Measurements from ENCODE around the gene CORO7.

CORO7 gene

DNA sequence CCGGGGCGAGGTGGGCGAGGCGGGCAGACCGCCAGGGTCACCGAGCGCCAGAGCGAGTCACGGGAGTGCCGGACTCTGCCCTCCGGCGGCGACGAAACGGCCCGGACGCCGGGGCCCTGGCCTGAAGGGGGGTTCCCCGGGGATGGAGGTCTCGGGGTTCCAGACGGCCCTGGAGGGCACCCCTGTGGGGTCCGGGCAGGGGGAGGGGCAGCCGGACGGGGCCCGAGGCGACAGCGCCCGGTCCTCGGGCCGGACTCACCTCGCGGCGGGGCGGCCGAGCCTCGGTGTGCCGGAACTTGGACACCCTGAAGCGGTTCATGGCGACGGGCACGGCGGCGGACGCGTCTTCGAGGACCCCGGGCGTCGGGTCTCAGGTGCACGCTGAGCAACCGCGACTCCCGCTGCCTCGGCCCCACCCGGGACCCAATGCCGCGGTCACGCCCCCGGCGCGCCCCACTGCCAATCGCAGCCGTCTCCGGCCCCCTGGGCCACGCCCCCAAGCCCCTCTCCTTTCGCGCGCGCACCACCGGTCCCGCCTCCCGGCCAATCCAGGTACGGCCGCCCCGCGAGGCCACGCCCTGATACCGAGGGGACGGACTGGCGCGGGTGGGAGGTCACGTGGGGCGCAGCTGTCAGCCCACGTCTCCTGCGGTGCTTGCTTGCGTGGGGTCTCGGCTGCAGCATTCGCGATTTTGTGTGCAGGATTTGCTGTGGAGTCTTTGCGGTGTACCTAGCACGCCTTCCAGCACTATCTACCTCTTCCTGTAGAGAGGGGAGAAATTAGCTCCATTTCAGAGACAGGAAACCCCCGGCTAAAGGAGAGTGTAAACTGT lies at the start of gene CORO7:
TSS of gene CORO7 (minus strand) at position 397 of the 833 bp plus-strand sequence. CDS start at position 319, 78 bp downstream.
- DNase-seq = peak; percentile 83 to 90

DNA sequence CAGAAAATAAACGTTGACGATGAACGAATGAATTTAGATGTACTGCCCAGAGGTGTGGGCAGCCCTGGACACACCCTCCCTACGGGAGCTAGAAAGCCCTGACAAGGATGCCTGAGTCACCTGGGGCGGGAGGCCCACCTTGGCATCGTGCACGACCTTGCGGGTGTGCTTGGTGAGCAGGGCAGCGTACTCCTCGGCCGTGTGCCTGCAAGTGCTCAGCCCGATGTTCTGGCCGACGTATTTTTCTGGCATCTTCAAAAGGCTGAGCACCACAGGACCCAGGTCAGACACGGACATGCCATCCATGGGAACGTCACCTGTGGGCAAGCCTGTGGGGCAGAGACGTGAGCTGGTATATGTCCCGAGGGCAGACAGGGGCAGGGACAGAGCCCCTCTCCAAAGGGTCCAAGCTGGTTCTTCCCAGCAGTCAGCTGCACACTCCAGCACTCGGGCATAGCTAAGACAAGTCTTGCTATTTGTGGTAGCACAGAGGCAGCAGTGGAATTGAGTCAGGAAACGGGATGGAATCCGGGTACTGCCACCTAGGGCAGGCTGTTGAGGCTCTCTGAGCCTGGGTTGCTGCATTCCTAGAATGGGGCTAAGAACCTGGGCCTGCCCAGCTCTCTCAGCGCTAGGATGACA lies 47.2 kb upstream of the CORO7 start:
- DNase-seq = no peak

DNA sequence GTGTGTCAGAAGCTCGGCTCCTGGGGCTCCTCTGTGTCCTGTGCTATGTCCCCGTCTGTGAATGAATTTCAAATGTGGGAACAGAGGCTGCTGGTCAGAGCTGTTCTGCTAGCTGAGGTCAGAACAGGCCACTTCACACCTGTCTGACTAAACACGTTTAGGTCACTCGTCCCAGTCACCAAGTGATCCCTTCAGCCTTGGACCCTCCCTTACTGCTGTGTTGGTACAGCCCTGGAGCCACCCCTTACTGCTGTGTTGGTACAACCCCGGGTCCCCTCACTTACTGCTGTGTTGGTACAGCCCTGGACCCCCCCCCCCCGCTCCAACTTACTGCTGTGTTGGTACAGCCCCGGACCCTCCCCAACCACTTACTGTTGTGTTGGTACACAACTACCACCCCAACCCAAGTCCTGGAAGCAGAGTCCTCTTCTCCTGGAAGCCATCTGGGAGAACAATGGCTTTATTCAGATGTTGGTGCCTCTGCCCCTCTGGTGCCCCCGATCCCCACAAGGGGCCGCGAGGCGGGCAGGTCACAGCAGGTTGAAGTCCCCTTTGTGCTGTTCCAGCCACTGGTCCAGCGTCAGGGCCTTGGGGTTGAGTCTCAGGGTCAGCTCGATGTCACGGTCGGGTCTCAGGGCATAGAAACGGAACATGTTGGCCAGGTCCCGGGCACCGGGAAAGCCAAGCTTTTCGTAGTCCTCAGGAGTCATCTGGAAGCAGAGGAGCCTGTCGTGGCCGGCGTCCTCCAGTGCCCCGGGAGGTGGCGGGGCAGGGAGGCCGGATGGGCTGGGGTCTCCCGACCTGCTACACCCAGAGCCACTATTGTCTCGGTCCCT lies 45.1 kb upstream of the CORO7 start:
- no peak for DNase-seq

DNA sequence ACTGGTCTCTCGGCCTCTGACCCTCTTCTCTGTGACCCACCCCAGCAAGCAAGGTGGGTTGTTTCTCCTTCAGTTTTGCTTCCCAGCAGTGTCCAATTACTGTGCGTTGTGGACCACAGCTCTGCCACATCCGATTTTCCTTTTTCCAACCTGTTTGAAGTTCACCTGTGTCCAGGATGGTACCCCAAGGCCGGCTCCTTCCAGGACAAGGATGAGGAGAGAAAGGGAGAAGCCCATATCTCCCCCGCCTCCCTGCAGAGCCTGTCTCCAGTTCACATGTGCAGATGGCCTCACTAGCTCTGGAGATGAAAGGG lies 44.5 kb upstream of the CORO7 start:
- DNase-seq = no peak

DNA sequence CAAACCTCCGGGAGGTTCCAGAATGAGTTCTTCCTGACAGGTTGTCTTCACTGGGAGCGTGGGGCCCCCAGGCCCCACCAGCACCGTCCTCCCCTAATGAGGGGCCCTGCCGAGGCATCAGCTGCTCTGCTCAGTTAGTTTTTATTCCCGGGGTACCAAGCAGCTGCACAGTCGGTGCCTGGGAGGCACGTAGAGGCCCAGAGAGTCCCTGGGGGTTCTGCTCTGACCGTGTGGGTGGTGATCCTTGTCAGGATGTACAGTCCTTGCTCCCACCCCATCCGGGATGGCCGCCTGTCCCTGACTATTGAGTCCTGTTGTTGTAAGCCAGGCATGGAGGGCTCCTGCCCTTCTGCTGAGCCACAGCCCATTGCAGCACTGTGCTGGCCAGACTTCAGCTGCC lies 39.6 kb upstream of the CORO7 start:
- DNase-seq = no peak

DNA sequence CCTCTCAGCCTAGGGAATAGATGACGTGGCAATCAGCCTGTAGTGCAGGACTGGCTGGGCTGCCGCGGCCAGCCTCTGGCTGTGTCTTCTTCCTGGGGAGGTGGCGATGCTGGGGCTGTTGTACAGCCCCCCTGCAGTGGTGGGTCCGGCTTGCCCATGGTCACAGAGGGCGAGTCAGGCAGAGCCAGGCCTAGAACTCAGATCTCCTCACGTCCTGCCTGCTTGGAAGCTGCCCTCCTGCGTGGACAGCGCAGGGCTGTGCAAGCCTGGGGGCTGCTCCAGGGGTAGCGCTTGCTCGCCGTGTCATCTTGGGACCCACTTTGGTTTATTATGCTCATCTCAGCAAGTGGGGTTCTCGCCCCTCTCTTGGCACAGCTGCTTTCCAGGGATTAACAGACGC lies 38.7 kb upstream of the CORO7 start:
- no peak for DNase-seq

DNA sequence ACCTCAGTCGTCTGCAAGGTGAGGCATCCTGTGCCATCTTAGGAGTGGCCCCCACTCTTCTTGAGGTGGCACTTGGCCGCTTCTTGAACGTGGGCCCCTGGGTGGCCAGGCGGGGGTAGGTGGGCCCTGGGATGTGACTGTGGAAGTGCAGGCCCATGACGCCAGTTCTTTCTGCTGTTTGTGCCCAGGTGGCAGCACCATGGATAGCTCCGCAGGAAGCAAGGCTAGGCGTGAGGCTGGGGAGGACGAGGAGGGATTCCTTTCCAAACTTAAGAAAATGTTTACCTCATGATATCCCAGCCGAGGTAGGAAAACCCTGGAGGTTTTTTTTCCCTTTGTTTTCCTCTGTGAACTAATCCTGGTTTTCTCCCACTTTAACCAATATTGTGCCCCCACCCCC lies 38.2 kb upstream of the CORO7 start:
- no peak for DNase-seq

DNA sequence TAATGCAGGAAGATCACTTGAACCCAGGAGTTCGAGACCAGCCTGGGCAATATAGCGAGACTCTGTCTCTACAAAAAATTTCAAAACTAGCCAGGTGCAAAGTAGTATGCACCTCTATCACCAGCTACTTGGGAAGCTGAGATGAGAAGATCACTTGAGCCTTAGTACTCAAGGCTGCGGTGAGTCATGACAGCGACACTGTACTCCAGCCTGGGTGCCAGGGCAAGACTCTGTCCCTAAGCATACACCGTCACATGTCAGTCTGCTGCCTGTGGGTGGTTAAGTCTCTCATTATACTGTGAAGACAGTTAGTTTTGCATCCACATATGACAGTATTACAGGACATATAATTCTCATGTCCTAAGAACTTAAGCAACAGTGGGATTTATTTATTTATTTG lies 36.3 kb upstream of the CORO7 start:
- no peak for DNase-seq

DNA sequence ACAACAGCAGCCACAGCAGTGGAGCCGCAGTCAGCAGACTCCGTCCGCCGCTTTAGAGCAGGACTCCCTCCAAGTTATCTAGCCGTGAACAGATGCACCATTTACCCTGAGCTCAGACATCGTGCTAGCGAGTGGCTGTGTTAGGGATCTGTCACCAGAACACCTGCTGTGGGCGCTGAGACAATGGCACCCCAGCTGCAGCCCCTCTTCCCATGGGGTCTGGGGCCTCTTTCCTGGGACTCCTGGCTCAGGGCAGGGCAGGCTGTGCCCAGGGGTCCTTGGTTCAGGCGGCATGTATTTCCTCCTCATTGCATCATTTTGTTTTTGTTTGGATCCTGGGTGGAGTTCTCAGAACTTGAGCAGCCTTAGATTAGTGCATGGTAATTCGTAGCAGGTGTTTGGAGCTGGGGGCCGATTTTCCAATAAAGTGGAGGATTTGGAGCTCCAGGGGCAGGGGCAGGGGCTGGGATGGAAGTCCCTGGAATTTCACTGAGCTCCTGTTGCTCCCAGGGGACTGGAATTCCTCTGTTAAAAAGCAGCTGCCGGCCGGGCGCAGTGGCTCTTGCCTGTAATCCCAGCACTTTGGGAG lies 34.6 kb upstream of the CORO7 start:
- no peak for DNase-seq

DNA sequence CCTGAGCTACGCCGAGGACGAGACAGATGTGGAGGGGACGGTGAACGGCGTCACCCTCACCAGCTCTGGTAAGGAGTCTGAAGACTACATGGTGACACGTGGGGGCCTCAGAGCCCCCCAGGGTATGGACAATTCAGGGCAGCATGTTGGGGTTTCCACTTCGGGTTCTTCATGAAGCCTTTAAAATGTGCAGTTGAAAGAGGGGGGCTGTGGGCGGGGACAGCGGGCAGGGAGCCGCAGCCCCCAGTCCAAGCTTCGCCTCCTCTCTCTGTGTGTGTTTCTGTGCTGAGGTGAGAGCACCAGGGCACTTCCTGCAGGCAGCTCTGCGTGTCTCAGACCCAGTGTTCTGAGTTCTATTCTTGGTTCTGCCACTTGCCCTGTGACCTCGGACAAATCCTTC lies 34.0 kb upstream of the CORO7 start:
- no peak for DNase-seq

DNA sequence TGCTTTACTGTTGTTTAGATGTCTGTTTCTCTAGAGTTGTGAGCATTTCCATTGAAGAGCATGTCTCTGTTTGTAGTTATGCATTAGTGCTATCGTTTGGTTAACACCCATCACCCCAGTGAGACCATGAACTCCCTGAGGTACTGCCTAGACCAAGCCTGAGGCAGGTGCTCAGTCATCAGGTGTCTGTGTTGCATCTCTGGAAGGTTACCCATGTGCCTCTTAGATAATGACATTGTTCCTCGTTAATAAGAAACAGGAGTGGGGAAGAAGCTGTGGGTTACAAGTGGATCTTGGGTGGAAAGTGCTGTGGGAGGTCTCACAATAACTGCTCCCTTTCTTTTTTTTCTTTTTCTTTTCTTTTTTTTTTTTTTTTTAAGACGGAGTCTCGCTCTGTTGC lies 27.6 kb upstream of the CORO7 start:
- no peak for DNase-seq

DNA sequence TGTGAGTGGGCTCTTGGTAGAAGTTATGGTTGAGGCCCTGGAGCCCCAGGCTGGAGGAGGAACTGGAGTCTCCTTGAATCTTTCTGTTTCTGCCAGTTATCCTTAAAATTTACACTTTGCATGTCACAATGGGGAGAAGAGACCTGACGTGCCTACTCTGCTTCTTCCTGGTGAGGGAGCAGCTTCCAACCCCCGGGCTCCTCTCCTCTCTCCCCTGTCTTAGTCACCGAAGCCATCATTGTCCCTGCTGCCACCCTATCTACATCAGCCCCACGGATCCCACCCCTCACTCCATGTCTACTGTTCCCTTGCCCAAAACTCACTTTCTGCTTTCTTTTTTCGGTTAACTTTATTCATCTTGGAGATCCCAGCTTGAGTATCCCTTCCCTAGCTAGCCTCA lies 26.9 kb upstream of the CORO7 start:
- DNase-seq = no peak

DNA sequence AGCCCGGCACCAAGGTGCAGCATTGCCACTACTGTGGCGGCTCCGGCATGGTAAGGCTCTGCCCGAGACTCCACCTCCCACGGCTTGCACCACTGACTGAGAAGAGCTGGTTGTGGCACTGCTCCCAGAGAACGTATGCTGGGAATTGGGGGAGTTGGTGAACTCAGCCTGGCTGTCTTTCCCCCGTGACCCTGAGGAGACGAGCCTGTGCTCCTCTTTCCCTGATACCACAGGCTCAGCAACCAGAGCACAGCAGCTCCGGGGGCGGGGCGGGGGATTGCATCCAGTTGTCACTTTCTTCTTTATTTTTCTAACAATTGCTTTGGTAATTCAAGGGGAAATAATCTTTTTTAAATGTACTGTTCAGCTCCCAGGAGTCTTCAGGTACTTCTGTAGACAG lies 26.0 kb upstream of the CORO7 start:
- DNase-seq = no peak

DNA sequence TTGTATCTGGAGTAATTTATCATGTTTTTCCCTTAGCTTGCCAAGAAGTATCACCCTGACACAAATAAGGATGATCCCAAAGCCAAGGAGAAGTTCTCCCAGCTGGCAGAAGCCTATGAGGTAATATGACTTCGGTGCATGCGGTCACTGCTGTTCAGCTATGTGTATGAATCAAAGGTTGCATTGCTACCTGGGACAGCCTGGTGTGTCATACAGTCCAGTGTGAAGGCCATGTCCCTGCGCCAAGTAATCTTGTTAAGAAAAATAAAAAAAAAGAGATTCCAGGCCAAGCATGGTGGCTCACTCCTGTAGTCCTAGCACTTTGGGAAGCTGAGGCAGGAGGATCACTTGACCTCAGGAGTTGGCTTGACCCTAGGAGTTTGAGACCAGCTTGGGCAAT lies 21.0 kb upstream of the CORO7 start:
- no peak for DNase-seq

DNA sequence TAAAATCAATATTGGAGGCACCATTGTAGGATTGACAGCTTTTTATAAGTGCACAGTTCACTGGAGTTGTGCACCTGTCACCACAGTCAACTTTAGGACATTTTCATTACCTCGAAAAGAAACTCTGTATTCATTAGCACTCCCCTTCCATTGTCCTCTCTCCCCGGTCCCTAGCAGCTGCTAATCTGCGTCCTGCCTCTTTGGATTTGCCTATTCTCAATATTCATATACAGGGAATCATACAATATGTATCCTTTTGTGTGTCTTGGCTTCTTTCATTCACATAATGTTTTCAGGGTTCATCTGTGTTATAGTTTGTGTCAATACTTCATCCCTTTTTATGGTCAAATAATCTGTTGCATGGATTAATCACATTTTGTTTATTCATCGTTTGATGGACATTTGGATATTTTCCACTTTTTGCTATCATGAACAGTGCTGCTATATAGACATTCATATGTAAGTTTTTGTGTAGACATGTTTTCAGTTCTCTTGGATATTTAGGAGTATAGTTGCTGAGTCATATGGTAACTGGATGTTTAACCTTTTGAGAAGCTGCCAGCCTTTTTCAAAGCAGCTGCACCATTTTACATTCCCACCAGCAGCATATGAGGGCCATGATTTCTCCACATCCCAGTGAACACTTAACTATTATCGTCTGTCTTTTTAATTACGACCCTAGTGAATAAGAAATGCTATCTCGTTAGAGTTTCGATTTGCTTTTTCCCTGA lies 19.1 kb upstream of the CORO7 start:
- no peak for DNase-seq

DNA sequence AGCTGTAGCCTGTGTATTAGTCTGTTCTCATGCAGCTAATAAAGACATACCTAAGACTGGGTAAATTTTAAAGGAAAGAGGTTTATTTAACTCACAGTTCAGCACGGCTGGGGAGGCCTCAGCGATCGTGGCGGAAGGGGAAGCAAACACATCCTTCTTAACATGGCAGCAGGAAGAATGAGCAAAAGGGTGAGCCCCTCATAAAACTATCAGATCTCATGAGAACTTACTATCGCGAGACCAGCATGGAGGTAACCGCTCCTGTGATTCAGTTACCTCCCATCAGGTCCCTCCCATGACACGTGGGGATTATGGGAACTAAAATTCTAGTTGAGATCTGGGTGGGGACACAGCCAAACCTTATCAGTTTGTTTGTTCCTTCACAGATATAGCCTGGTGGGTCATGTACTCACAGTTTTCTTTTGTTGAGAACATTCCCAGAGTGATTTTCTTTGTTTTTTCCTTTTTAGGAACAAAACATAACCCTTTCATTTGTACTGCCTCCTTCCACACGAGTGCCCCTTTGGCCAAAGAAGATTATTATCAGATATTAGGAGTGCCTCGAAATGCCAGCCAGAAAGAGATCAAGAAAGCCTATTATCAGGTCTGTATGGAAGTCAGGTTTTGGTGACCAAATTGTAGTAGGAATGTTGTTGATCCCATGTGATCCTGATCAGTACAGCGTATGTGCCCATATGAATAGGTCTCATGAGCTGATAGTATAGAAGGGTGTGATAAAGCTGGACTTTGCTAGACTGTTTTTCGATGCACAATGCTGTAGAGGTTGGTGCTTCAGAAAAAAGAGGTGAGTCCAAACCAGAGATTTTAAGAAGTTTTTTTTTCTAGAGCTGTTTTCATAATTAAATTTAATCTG lies 17.8 kb upstream of the CORO7 start:
- no peak for DNase-seq

DNA sequence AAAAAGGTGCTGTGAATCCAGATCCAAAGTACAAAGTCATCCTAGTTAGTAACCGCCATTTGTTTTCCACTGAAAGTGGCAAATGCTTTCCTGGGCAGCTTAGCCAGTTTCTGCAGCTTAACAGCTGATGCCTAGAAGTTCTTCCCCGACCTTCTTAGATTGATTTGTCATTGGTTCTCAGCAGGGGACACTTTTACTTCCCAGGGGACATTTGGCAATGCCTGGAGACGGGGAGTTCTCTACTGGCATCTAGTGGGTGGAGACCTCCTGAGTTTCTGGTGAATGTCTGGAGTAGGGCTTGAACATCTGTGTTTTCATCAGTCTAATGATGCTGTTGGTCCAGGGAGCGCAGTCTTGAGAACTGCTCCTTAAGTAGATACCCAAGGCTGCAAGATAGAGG lies 16.8 kb upstream of the CORO7 start:
- DNase-seq = no peak

DNA sequence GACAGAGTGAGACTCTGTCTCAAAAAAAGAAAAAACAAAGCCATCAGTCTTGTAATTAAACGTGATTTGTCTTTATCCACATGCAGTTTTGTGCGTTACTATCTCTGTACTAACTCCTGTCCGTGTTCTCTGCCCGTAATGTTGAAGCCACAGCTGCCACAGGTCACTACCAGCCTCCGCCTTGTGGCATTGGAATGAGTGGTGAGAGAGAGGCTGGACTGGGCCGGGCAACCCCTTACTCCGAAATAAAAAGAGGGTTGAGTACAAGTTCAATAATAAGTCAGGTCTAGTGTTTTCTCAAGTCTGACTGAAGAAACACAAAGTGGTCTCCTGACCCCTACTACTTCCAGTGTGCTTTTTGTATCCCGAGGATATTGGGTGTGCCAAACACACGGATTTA lies 14.6 kb upstream of the CORO7 start:
- DNase-seq = no peak

DNA sequence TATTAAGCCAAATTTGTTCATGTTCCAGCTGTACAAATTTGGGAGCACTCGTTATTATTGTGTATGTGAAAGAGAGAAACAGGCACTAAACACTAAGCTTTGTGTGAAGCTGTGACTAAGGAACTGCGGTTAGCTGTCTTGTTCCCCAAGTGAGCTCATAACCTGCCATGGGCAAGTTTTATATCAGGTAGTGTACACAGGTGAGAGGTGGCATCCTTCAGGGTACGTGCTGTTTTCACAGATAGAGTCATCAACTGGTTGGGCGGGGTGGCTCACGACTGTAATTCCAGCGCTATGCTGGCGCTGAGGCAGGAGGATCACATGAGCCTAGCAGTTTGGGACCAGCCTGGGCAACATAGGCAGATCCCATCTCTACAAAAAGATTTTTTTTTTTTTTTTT lies 12.1 kb upstream of the CORO7 start:
- no peak for DNase-seq

DNA sequence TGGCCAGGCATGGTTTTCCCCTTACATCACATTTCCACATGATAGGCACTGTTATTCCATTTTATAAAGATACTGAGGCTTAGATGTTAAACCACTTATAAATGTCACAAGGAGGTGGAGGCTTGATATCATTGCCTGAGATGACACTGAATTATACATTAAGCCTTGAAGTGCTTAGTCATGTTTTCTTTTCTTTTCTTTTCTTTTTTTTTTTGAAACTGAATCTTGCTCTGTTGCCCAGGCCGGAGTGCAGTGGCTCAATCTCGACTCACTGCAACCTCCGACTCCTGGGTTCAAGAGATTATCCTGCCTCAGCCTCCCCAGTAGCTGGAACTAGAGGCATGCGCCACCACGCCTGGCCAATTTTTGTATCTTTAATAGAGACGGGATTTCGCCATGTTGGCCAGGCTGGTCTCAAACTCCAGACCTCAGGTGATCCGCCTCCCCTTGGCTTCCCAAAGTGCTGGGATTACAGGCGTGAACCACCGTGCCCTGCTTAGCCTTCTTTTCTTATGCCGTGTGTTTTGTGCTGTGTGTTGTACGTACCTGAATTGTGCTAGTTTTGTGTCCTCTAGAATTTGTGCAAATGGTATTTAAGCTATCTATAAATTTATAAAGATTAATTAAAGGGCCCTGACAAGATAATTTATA lies 10.5 kb upstream of the CORO7 start:
- no peak for DNase-seq

DNA sequence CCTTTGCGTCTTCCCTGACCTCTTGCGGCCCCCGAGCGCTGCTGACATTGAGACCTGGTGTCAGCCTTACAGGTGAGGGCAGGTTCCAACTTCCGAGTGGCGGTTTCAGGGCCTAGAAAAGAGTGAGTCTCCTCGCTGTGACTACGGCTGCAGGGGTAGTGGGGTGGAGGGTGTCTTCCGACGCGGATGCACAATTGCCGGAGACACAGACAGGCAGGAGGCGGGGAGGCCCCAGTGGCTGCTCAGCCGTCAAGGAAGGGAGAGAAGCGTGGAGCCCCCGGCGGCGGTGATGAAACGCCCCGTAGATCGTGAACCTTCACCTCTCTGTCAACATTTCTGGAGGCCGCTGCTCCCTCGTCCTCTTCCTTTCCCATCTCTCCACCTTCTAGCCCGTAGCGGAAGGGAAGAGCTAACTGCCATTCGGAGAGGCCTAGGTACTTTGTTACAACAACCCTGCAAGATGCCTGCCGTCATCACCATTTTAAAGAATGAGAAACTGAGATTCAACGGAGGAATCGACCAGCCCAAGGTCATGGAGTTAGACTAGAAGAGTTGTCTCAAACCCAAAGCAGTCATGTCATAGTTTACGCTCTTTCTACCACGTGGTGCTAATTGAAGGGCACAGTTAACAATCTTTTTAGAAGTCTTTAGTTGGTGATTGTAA lies 9.8 kb upstream of the CORO7 start:
- peak in 1 of 2 experiments; percentile 5 for DNase-seq

Data from AML-193 (cell line).